GM12891 (cell line): ENCODE results near the gene DHRS1.

Experiments
- DNase-seq: peaks from one replicate; pipeline ENCODE4 v3.0.0; 2011; ENCODE audit warnings: low spot score; ENCODE audit not compliant: insufficient read length
- FAIRE-seq: peaks from 2 replicates; lab custom pipeline; 2011; peaks lifted over from hg19 to GRCh38; lab: Jason Lieb, UNC
- PAX5 ChIP-seq: IDR thresholded peaks from 2 replicates; pipeline ENCODE4 v1.6.1; 2011; ENCODE audit warnings: low read length, moderate library complexity, mild to moderate bottlenecking; ENCODE audit not compliant: insufficient read depth, severe bottlenecking
- POLR2A ChIP-seq: IDR thresholded peaks from 2 replicates; pipeline ENCODE4 v1.6.1; 2011; ENCODE audit warnings: low read depth, low read length, control low read depth
- POLR2AphosphoS5 ChIP-seq: IDR thresholded peaks from 2 replicates; pipeline ENCODE4 v1.6.1; 2011; ENCODE audit warnings: low read depth, low read length, control low read depth
- POU2F2 ChIP-seq: IDR thresholded peaks from 2 replicates; pipeline ENCODE4 v1.6.1; 2011; ENCODE audit warnings: low read depth, mild to moderate bottlenecking, control low read depth, low read length, moderate library complexity
- SPI1 ChIP-seq: IDR thresholded peaks from 2 replicates; pipeline ENCODE4 v1.6.1; 2011; ENCODE audit warnings: low read depth, low read length, control low read depth
- TAF1 ChIP-seq: IDR thresholded peaks from 2 replicates; pipeline ENCODE4 v1.6.1; 2011; ENCODE audit warnings: low read depth, low read length, control low read depth

DHRS1 gene

GRCh38 chr14:24309538-24310264 is 10.1 kb upstream of the DHRS1 start, which contains the start of gene LTB4R2:
TSS of gene LTB4R2 (plus strand) at chr14:24310140. CDS start at chr14:24310665, 525 bp downstream.
- DNase-seq = no peak
- TF ChIP-seq PAX5 (no peak), POLR2AphosphoS5 (no peak), SPI1 (no peak), POU2F2 (no peak), POLR2A (no peak)
- peak; percentile 13 for FAIRE-seq

GRCh38 chr14:24308342-24309124 is 9.0 kb upstream of the DHRS1 start:
- TF ChIP-seq POU2F2 (no peak), PAX5 (no peak), POLR2A (no peak), POLR2AphosphoS5 (no peak), SPI1 (no peak), TAF1 (no peak)
- DNase-seq (no peak), FAIRE-seq (no peak)

- peak; percentile 79 for FAIRE-seq
- no peak for TF ChIP-seq POLR2AphosphoS5
- peak; percentile 79 for TF ChIP-seq SPI1
These were observed 8.2 kb upstream of the DHRS1 start, which contains the start of gene CIDEB for GRCh38 chr14:24307575-24308341. TSS of gene CIDEB (minus strand) at chr14:24307977. CDS start at chr14:24307858, 119 bp downstream.

GRCh38 chr14:24307156-24307574 is 7.6 kb upstream of the DHRS1 start:
- DNase-seq (no peak), FAIRE-seq (no peak)
- TF ChIP-seq POLR2A (peak; percentile 40; the same call in 1 of the 2 replicates), POLR2AphosphoS5 (no peak)

More at GRCh38 chr14:24307575-24308341, 8.2 kb upstream of the DHRS1 start, which contains the start of gene CIDEB:
- peak; percentile 49 for DNase-seq

- FAIRE-seq (no peak), DNase-seq (no peak)
- no peak for TF ChIP-seq POU2F2
- TF ChIP-seq PAX5 = no peak
- TF ChIP-seq POLR2A = no peak
- no peak for TF ChIP-seq TAF1
- TF ChIP-seq SPI1 = no peak
- TF ChIP-seq POLR2AphosphoS5 = no peak
These were observed 4.4 kb upstream of the DHRS1 start for GRCh38 chr14:24304019-24304387.

GRCh38 chr14:24300326-24300980 is 873 bp upstream of the DHRS1 start:
- no peak for DNase-seq
- no peak for FAIRE-seq
- TF ChIP-seq POLR2A (no peak), PAX5 (no peak), POU2F2 (no peak), SPI1 (no peak), POLR2AphosphoS5 (no peak), TAF1 (no peak)

GRCh38 chr14:24298892-24299254 is 707 bp downstream of the DHRS1 start:
- FAIRE-seq (peak; percentile 13), DNase-seq (no peak)
- TF ChIP-seq SPI1 (no peak), POLR2A (no peak), POU2F2 (no peak), PAX5 (no peak), POLR2AphosphoS5 (no peak), TAF1 (no peak)

GRCh38 chr14:24297190-24297964 is 2.2 kb downstream of the DHRS1 start:
- TF ChIP-seq TAF1 (no peak), PAX5 (no peak), POLR2AphosphoS5 (no peak), POLR2A (no peak), POU2F2 (no peak), SPI1 (no peak)
- no peak for FAIRE-seq
- DNase-seq = no peak
